A673 (cell line): Measurements from ENCODE around the gene TTLL11. TPM values are rescaled to one million over a fixed set of nuclear protein-coding genes. Genes with fewer than 3 reads are reported as not detected.

ENCODE experiments used
- BruUV-seq: library from RNA; stranded (reverse); fragments of 400-500 nt; replicated peaks from 2 replicates; lab custom pipeline; 2021; lab: Mats Ljungman, UMichigan
- CTCF ChIA-PET: fragments of 300-600 bp; sonication (Branson Sonifier 250); formaldehyde crosslinking; loops from one replicate; lab custom pipeline; 2022; ENCODE audit warnings: antibody characterized with exemption; lab: Charles Lee
- POLR2A ChIA-PET: fragments of 300-600 bp; sonication (Branson Sonifier 250); formaldehyde crosslinking; loops from one replicate; lab custom pipeline; 2022; ENCODE audit warnings: antibody characterized with exemption; ENCODE audit not compliant: low non-redundant PET; lab: Charles Lee
- DNase-seq: peaks from one replicate; pipeline ENCODE4 v3.0.0-alpha.2; 2015; ENCODE audit warnings: low spot score
- H3K27ac ChIP-seq: fragments of 200-600 bp; sonication (generic); 2 replicates; pipeline ENCODE4 v1.5.1; 2016; ENCODE audit warnings: mixed run types, low read depth, mild to moderate bottlenecking, mixed read lengths, antibody characterized with exemption, low read length; ENCODE audit not compliant: poor library complexity, severe bottlenecking
- H3K27me3 ChIP-seq: fragments of 200-600 bp; sonication (generic); replicated peaks from 2 replicates; pipeline ENCODE4 v1.6.1; 2017; ENCODE audit warnings: mixed run types, low read depth, mild to moderate bottlenecking, mixed read lengths, antibody characterized with exemption, low read length; ENCODE audit not compliant: insufficient read depth, poor library complexity
- H3K36me3 ChIP-seq: fragments of 200-600 bp; sonication (generic); 2 replicates; pipeline ENCODE4 v1.6.1; 2016; ENCODE audit warnings: mixed run types, mild to moderate bottlenecking, mixed read lengths, antibody characterized with exemption, low read length; ENCODE audit not compliant: insufficient read depth, poor library complexity, severe bottlenecking
- H3K4me1 ChIP-seq: fragments of 200-600 bp; sonication (generic); 2 replicates; pipeline ENCODE4 v1.6.1; 2017; ENCODE audit warnings: mixed run types, mild to moderate bottlenecking, mixed read lengths, antibody characterized with exemption, low read length; ENCODE audit not compliant: insufficient read depth, poor library complexity, severe bottlenecking
- H3K4me3 ChIP-seq: fragments of 200-600 bp; sonication (generic); 2 replicates; pipeline ENCODE4 v1.5.1; 2016; ENCODE audit warnings: low read depth, mixed run types, mild to moderate bottlenecking, mixed read lengths, low read length; ENCODE audit not compliant: poor library complexity, severe bottlenecking
- H3K9me3 ChIP-seq: fragments of 200-600 bp; sonication (generic); 2 replicates; pipeline ENCODE4 v1.6.1; 2016; ENCODE audit warnings: mixed run types, low read depth, mild to moderate bottlenecking, mixed read lengths, antibody characterized with exemption, low read length; ENCODE audit not compliant: poor library complexity, severe bottlenecking
- CTCF ChIP-seq: fragments of 300-800, 200-600 bp; sonication (generic); conservative IDR thresholded peaks from 2 replicates; pipeline ENCODE4 v1.5.1; 2017; ENCODE audit warnings: low read depth, mild to moderate bottlenecking, antibody characterized with exemption, low read length, moderate library complexity, mixed read lengths
- EZH2 ChIP-seq: fragments of 200-600 bp; sonication (generic); IDR thresholded peaks from 2 replicates; pipeline ENCODE4 v1.6.1; 2017; ENCODE audit warnings: borderline replicate concordance, low read depth, mild to moderate bottlenecking, mixed read lengths, antibody characterized with exemption, low read length; ENCODE audit not compliant: poor library complexity, severe bottlenecking
- intact Hi-C: fragments of 100-400 bp; cut with micrococcal nuclease; formaldehyde crosslinking; loops from one replicate; pipeline ENCODE4 v1.10.0; 2022; ENCODE audit not compliant: unreplicated experiment
- total RNA-seq: library from RNA; stranded (reverse); gene quantifications from 2 replicates; pipeline ENCODE4 v1.2.3, GENCODE V29; 2021

Gene TTLL11
- total RNA-seq, 1 experiment from 2014 or later = 3.0 TPM

- H3K36me3 ChIP-seq = no peaks in the 10 kb centered on the region
- no TSS peak for BruUV-seq
- peak; percentile 87 for DNase-seq
- intact Hi-C loops = no loop called here
- H3K9me3 ChIP-seq = no peaks in the 10 kb centered on the region
- H3K4me1 ChIP-seq = peaks cover 22% of the 10 kb centered on the region
- H3K4me3 ChIP-seq = no peak overlapping the region
- TF ChIP-seq CTCF (no peak), EZH2 (no peak)
- ChIA-PET POLR2A (no interaction called here), CTCF (no interaction called here)
- H3K27ac ChIP-seq = no peak overlapping the region
- H3K27me3 ChIP-seq = no peaks in the 10 kb centered on the region
Observed at GRCh38 chr9:121888438-121888775, 204.7 kb downstream of the TTLL11 start.

GRCh38 chr9:121887553-121888437, 205.3 kb downstream of the TTLL11 start:
- no peak overlapping the region for H3K27ac ChIP-seq
- TF ChIP-seq EZH2 (no peak), CTCF (no peak)
- no peak overlapping the region for H3K4me3 ChIP-seq
- intact Hi-C loops = no loop called here
- no peaks in the 10 kb centered on the region for H3K9me3 ChIP-seq
- POLR2A ChIA-PET = no interaction called here
- DNase-seq = peak; percentile 86
- CTCF ChIA-PET = interaction anchor here (1.3 kb wide), 1 partner anchor 342 kb away, joined by 3 read pairs; no protein-coding TSS in a partner anchor
- H3K27me3 ChIP-seq = no peaks in the 10 kb centered on the region
- no TSS peak for BruUV-seq
- peaks cover 22% of the 10 kb centered on the region for H3K4me1 ChIP-seq
- no peaks in the 10 kb centered on the region for H3K36me3 ChIP-seq

GRCh38 chr9:121886759-121887485, 206.2 kb downstream of the TTLL11 start:
- DNase-seq = peak; percentile 48
- Histone ChIP-seq H3K4me3 (no peak overlapping the region), H3K4me1 (peaks cover 22% of the 10 kb centered on the region), H3K36me3 (no peaks in the 10 kb centered on the region), H3K27ac (no peak overlapping the region), H3K27me3 (no peaks in the 10 kb centered on the region), H3K9me3 (no peaks in the 10 kb centered on the region)
- ChIA-PET CTCF (interaction anchor here (1.3 kb wide), 1 partner anchor 341 kb away, joined by 3 read pairs; no protein-coding TSS in a partner anchor), POLR2A (no interaction called here)
- BruUV-seq = no TSS peak
- intact Hi-C loops = no loop called here
- TF ChIP-seq CTCF = no peak
